ENCODE data around the gene BAG5.

DNA sequence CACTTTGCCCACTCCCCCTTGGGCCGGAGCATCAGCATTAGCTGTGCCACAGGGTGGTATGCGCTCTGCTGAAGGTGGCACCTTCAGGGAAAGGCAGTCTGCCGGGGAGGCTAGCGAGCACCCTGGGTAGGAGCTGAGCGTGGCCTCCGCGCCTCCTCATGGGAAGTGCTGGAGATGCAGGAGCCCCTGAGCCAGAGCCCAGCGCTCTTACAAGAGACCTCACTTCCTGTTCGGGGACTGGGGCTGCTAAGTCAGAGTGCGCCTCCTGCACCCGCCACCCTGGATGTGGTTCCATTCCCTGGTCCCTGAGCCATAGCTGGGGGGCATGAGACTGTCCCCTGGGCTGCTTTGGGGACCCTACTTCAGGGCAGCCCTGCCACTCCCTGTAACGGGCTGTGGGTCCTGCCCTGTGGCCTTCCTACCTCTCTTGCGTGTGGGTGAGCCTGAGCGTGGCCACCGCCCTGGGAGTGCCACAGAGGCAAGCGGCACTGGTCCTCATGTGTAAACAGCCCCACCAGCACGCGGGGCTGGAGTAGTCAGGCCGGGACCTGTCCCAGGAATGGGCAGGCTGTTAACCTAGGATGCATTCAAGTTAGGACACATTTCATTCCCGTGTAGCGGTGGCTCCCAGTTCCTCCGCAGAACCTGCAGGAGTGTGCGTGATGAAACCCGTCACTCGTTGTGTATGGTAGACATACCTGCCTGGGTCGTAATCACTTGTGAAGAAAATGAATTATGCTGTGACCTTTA is 19.7 kb upstream of the BAG5 start:
- TF ChIP-seq, protein P1, sequence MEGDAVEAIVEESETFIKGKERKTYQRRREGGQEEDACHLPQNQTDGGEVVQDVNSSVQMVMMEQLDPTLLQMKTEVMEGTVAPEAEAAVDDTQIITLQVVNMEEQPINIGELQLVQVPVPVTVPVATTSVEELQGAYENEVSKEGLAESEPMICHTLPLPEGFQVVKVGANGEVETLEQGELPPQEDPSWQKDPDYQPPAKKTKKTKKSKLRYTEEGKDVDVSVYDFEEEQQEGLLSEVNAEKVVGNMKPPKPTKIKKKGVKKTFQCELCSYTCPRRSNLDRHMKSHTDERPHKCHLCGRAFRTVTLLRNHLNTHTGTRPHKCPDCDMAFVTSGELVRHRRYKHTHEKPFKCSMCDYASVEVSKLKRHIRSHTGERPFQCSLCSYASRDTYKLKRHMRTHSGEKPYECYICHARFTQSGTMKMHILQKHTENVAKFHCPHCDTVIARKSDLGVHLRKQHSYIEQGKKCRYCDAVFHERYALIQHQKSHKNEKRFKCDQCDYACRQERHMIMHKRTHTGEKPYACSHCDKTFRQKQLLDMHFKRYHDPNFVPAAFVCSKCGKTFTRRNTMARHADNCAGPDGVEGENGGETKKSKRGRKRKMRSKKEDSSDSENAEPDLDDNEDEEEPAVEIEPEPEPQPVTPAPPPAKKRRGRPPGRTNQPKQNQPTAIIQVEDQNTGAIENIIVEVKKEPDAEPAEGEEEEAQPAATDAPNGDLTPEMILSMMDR (IDR thresholded peaks at IDR 0.05): no peak
- no peak for TF ChIP-seq POLR2A (IDR thresholded peaks at IDR 0.05)

Measured in heart left ventricle (tissue), 13 donors.